ENCODE measurements around the gene RFC1.
"Not testable (repeated sequence)": the region's sequence is repeated elsewhere in the genome, so short reads cannot be mapped to it uniquely, and the experiment has no call there.

The RFC1 gene

GRCh38 chr4:39353478-39354253, 12.5 kb downstream of the RFC1 start:
- DNase-seq (ENCODE audit: low read depth): no peak

GRCh38 chr4:39353149-39353477, 13.0 kb downstream of the RFC1 start:
- not testable (repeated sequence) for DNase-seq (ENCODE audit: low read depth)

GRCh38 chr4:39349326-39349725, 16.8 kb downstream of the RFC1 start:
- no peak for DNase-seq (ENCODE audit: low read depth)

- DNase-seq (ENCODE audit: low read depth): no peak
Observed at GRCh38 chr4:39348371-39349315, 17.5 kb downstream of the RFC1 start.

GRCh38 chr4:39346856-39347519, 19.2 kb downstream of the RFC1 start:
- no peak for DNase-seq (ENCODE audit: low read depth)

- no peak for DNase-seq (ENCODE audit: low read depth)
Observed at GRCh38 chr4:39342731-39343130, 23.4 kb downstream of the RFC1 start.

- DNase-seq (ENCODE audit: low read depth): no peak
Observed at GRCh38 chr4:39341075-39341725, 25.0 kb downstream of the RFC1 start.

GRCh38 chr4:39339968-39340367, 26.2 kb downstream of the RFC1 start:
- no peak for DNase-seq (ENCODE audit: low read depth)

GRCh38 chr4:39337841-39338240, 28.3 kb downstream of the RFC1 start:
- DNase-seq (ENCODE audit: low read depth): no peak

- no peak for DNase-seq (ENCODE audit: low read depth)
Observed at GRCh38 chr4:39335566-39335965, 30.6 kb downstream of the RFC1 start.

- DNase-seq (ENCODE audit: low read depth): no peak
Observed at GRCh38 chr4:39331191-39331590, 35.0 kb downstream of the RFC1 start.

GRCh38 chr4:39330353-39330752, 35.8 kb downstream of the RFC1 start:
- DNase-seq (ENCODE audit: low read depth): no peak

- no peak for DNase-seq (ENCODE audit: low read depth)
Observed at GRCh38 chr4:39326468-39326977, 39.6 kb downstream of the RFC1 start.

GRCh38 chr4:39324897-39325613, 41.1 kb downstream of the RFC1 start:
- DNase-seq (ENCODE audit: low read depth): no peak

GRCh38 chr4:39324446-39324845, 41.7 kb downstream of the RFC1 start:
- DNase-seq (ENCODE audit: low read depth): no peak

- DNase-seq (ENCODE audit: low read depth): no peak
Observed at GRCh38 chr4:39323821-39324220, 42.3 kb downstream of the RFC1 start.

- DNase-seq (ENCODE audit: low read depth): no peak
Observed at GRCh38 chr4:39320381-39321115, 45.6 kb downstream of the RFC1 start.

GRCh38 chr4:39319676-39320075, 46.5 kb downstream of the RFC1 start:
- no peak for DNase-seq (ENCODE audit: low read depth)

GRCh38 chr4:39312816-39313215, 53.3 kb downstream of the RFC1 start:
- no peak for DNase-seq (ENCODE audit: low read depth)

GRCh38 chr4:39308611-39309010, 57.6 kb downstream of the RFC1 start:
- no peak for DNase-seq (ENCODE audit: low read depth)
